Transverse colon (tissue), 3 donors: ENCODE data around the gene MCUB.

Experiments
- CTCF ChIP-seq, 5 experiments: fragments of 200-600 bp in 3 of 5; fragments of 450-650 bp in 2 of 5; sonication (generic) in 3 of 5; IDR thresholded peaks; 1 replicate in 2 of 5; 2 replicates in 3 of 5; pipeline ENCODE4 v1.5.1; 2016 to 2017; ENCODE audit warnings: antibody characterized with exemption in 5 of 5, inconsistent platforms in 3 of 5, mild to moderate bottlenecking in 2 of 5, moderate library complexity in 1 of 5
- EP300 ChIP-seq: sonication (generic); formaldehyde crosslinking; IDR thresholded peaks from one replicate; pipeline ENCODE4 v1.6.1; 2017; ENCODE audit warnings: antibody characterized with exemption, low read depth
- POLR2A ChIP-seq: fragments of 450-650 bp; IDR thresholded peaks from one replicate; pipeline ENCODE4 v1.6.1; 2016; ENCODE audit warnings: antibody characterized with exemption, mild to moderate bottlenecking, moderate library complexity

GRCh38 chr4:109574931-109575804 lies 15.1 kb downstream of the MCUB start:
- no peak for TF ChIP-seq POLR2A
- TF ChIP-seq CTCF (IDR thresholded peaks at IDR 0.05), result no peak
- no peak for TF ChIP-seq EP300
